Activated CD4-positive, alpha-beta T cell treated with anti-CD3 and anti-CD28 coated beads, Interleukin-2, amount 10 ng/mL, durations not matched to agents 7 days and 5 days (primary cell): Measurements from ENCODE around the gene ROPN1. TPM values are rescaled to one million over a fixed set of nuclear protein-coding genes. Genes with fewer than 3 reads are reported as not detected.

Experiments
- CTCF ChIA-PET: fragments of 350-600 bp; sonication (Branson Sonifier 250); formaldehyde crosslinking; loops from one replicate; lab custom pipeline; 2021; ENCODE audit warnings: antibody characterized with exemption; lab: Charles Lee
- POLR2A ChIA-PET: fragments of 350-600 bp; sonication (Branson Sonifier 250); formaldehyde crosslinking; loops from one replicate; lab custom pipeline; 2021; ENCODE audit warnings: antibody characterized with exemption; lab: Charles Lee
- DNase-seq: peaks from one replicate; pipeline ENCODE4 v3.0.0-alpha.2; 2020
- H3K27ac Mint-ChIP-seq: one replicate; pipeline ENCODE4 v1.8.0; 2021; ENCODE audit warnings: mild to moderate bottlenecking, moderate library complexity, mixed read lengths
- H3K27me3 Mint-ChIP-seq: one replicate; pipeline ENCODE4 v1.8.0; 2021; ENCODE audit warnings: mixed read lengths
- H3K36me3 Mint-ChIP-seq: one replicate; pipeline ENCODE4 v1.8.0; 2021; ENCODE audit warnings: low read depth, mixed read lengths
- H3K4me1 Mint-ChIP-seq: one replicate; pipeline ENCODE4 v1.8.0; 2021; ENCODE audit warnings: mixed read lengths
- H3K4me3 Mint-ChIP-seq: one replicate; pipeline ENCODE4 v1.8.0; 2021; ENCODE audit warnings: mild to moderate bottlenecking, moderate library complexity, mixed read lengths
- H3K9me3 Mint-ChIP-seq: one replicate; pipeline ENCODE4 v1.8.0; 2021; ENCODE audit warnings: mixed read lengths
- total RNA-seq, 2 experiments: library from RNA; stranded (reverse); gene quantifications; one replicate each; pipeline ENCODE4 v1.2.3, GENCODE V29; 2021

Gene ROPN1
- total RNA-seq, 2 experiments from 2014 or later: not detected

DNA sequence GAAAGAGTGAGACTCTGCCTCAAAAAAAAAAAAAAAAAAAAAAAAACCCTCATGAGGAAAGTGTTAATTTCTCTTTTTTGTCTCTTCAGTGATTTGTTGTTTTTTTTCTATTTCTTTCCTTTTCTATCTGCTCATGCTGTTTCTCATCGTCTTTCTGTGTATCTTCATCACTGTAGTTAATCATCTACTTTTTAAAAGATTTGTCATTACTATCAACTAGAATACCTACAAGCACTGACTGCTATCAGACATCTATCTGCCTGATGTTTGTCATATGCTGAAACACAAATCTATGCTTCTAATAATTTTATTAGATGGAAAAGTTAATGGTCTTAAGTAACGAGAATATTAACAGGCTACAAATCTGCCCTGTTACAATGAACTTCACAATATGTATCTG, 57.7 kb downstream of the ROPN1 start:
- Mint-ChIP-seq H3K36me3 (peaks cover 19% of the 10 kb centered on the region), H3K4me1 (no peaks in the 10 kb centered on the region), H3K9me3 (no peaks in the 10 kb centered on the region), H3K4me3 (no peak overlapping the region), H3K27ac (no peak overlapping the region), H3K27me3 (no peaks in the 10 kb centered on the region)
- no peak for DNase-seq
- POLR2A ChIA-PET: no interaction called here
- CTCF ChIA-PET: no interaction called here

GRCh38 chr3:123930445-123930844, 61.5 kb downstream of the ROPN1 start:
- H3K4me1 Mint-ChIP-seq: no peaks in the 10 kb centered on the region
- ChIA-PET POLR2A (no interaction called here), CTCF (no interaction called here)
- H3K4me3 Mint-ChIP-seq: no peak overlapping the region
- H3K9me3 Mint-ChIP-seq: no peaks in the 10 kb centered on the region
- DNase-seq: no peak
- H3K36me3 Mint-ChIP-seq: peaks cover 21% of the 10 kb centered on the region
- no peak overlapping the region for H3K27ac Mint-ChIP-seq
- H3K27me3 Mint-ChIP-seq: no peaks in the 10 kb centered on the region

GRCh38 chr3:123929325-123929724, 62.6 kb downstream of the ROPN1 start:
- Mint-ChIP-seq H3K9me3 (peaks cover under 1% of the 10 kb centered on the region), H3K36me3 (peaks cover 28% of the 10 kb centered on the region)
- CTCF ChIA-PET: no interaction called here

DNA sequence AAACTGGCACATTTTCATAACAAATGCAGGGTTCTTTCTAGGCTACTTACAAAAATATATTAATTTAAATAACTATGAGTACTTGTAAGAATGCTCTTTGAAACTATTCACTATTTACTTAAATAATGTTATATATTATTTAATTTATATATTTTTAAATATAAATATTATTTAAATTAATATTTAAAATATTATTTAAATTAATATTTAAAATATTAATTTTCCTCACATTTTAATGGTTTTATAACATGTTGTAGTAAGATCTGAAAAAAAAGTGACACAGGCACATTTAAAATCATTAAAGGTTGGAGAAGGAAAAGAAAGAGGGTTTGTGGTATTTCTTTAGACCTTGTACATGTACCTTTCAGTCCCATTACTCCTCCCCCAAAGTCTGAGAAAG, 65.5 kb downstream of the ROPN1 start:
- no peaks in the 10 kb centered on the region for H3K4me1 Mint-ChIP-seq
- peaks cover 16% of the 10 kb centered on the region for H3K9me3 Mint-ChIP-seq
- H3K36me3 Mint-ChIP-seq: peaks cover 45% of the 10 kb centered on the region
- no peak overlapping the region for H3K27ac Mint-ChIP-seq
- ChIA-PET POLR2A (no interaction called here), CTCF (no interaction called here)
- no peak for DNase-seq
- H3K4me3 Mint-ChIP-seq: no peak overlapping the region
- H3K27me3 Mint-ChIP-seq: no peaks in the 10 kb centered on the region

More at GRCh38 chr3:123929325-123929724, 62.6 kb downstream of the ROPN1 start:
- POLR2A ChIA-PET: no interaction called here
- Mint-ChIP-seq H3K27ac (no peak overlapping the region), H3K27me3 (no peaks in the 10 kb centered on the region), H3K4me1 (no peaks in the 10 kb centered on the region), H3K4me3 (no peak overlapping the region)
- no peak for DNase-seq

- Mint-ChIP-seq H3K36me3 (peaks cover 53% of the 10 kb centered on the region), H3K27me3 (no peaks in the 10 kb centered on the region), H3K4me3 (no peak overlapping the region), H3K4me1 (peaks cover 7% of the 10 kb centered on the region), H3K9me3 (peaks cover 28% of the 10 kb centered on the region), H3K27ac (no peak overlapping the region)
- ChIA-PET POLR2A (no interaction called here), CTCF (no interaction called here)
- DNase-seq: no peak
Observed at GRCh38 chr3:123920868-123921267, 71.1 kb downstream of the ROPN1 start.

GRCh38 chr3:123920383-123920782, 71.5 kb downstream of the ROPN1 start:
- no peak for DNase-seq
- Mint-ChIP-seq H3K27me3 (no peaks in the 10 kb centered on the region), H3K4me3 (no peak overlapping the region), H3K27ac (no peak overlapping the region), H3K36me3 (peaks cover 53% of the 10 kb centered on the region), H3K9me3 (peaks cover 28% of the 10 kb centered on the region), H3K4me1 (peaks cover 7% of the 10 kb centered on the region)
- POLR2A ChIA-PET: no interaction called here
- CTCF ChIA-PET: interaction anchor here (0.5 kb wide), 1 partner anchor 555 kb away, joined by 3 read pairs; no protein-coding TSS in a partner anchor

GRCh38 chr3:123919353-123919752, 72.6 kb downstream of the ROPN1 start:
- Mint-ChIP-seq H3K4me3 (no peak overlapping the region), H3K4me1 (peaks cover 7% of the 10 kb centered on the region), H3K36me3 (peaks cover 52% of the 10 kb centered on the region), H3K27me3 (no peaks in the 10 kb centered on the region), H3K27ac (no peak overlapping the region), H3K9me3 (peaks cover 28% of the 10 kb centered on the region)
- ChIA-PET CTCF (no interaction called here), POLR2A (no interaction called here)
- no peak for DNase-seq

Other genes starting within 250 kb of the ROPN1 start
- under 1 TPM; 0.06 to 0.15 TPM for gene MYLK, start 107.8 kb downstream of the ROPN1 start, total RNA-seq
- 10 to 100 TPM; 46.6 to 55.5 TPM for gene CCDC14, start 30.9 kb downstream of the ROPN1 start, total RNA-seq
- 1 to 10 TPM in 1 of 2 experiments, under 1 TPM in 1; 0.79 to 1.3 TPM for gene KALRN, start 41.2 kb upstream of the ROPN1 start, total RNA-seq